NCI-H1092 (cell line): Measurements from ENCODE around the gene LUZP1.
"Not testable (repeated sequence)": the region's sequence is repeated elsewhere in the genome, so short reads cannot be mapped to it uniquely, and the experiment has no call there.

Experiments used
- DNase-seq: peaks from one replicate; lab custom pipeline; 2025; lab: John Stamatoyannopoulos, UW

Gene LUZP1

GRCh38 chr1:23168445-23169194 is at the start of gene LUZP1:
LUZP1 (minus strand) TSS chr1:23168856.
- DNase-seq, result peak; percentile 67

GRCh38 chr1:23217421-23218115 is 48.9 kb upstream of the LUZP1 start, which contains the start of gene HTR1D:
HTR1D (minus strand) TSS chr1:23217502; CDS start chr1:23194219, 23,283 bp downstream.
- no peak for DNase-seq

GRCh38 chr1:23216771-23217420 is 48.2 kb upstream of the LUZP1 start:
- DNase-seq, result no peak

- DNase-seq, result no peak
These were observed 47.2 kb upstream of the LUZP1 start for GRCh38 chr1:23215751-23216449.

DNA sequence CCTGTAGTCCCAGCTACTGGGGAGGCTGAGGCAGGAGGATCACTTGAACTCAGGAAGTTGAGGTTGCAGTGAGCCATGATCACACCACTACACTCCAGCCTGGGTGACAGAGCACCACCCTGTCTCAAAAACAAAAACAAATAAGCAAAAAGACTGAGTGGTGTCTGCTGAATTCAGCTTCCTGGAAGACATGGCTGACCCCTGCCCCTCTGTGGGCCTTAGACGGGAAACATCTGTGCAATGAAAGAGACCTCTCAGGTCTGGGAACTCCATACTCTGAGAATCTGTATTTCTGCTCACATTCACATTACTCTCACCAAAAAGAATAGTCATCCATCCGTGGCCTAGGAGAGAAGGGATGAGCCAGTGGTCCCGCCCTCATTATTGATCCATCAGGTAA is 46.6 kb upstream of the LUZP1 start:
- DNase-seq, result no peak

DNA sequence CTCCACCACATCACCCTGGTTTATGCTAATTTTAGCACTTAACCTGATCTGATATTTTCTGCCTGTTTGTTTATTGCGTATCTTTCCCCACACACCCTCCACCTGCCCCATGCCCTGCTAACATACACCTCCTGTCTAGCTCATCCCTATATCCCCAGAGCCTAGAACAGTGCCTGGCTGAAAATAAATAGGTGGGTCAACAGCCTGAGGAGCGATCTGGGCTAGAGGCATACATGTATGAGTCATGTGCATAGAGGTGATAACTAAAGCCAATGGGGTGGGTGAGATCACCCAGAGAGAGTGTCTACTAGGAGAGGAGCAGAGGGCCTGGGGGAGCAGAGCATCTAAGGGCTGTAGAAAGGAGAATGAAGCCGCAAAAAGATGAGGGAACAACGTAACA is 46.0 kb upstream of the LUZP1 start:
- DNase-seq, result no peak

DNA sequence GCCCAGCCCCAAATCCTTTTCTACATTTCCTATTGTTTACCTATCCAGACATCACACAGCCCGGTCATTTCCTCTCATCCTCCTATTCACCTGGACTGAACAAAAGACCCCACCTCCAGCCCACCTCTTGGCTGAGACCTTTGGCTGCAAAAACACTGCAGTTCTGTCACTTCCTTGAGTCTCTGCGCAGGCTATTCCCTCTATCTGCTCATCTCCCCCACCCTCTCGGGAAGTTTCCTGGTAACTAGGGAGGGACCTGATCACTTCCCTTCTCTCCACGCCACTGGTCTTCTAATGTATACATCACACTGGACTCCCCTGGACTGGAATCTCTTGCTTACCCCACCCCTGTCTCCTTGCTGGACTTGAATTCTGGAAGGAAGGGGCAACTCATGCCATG is 43.3 kb upstream of the LUZP1 start:
- DNase-seq, result no peak

- no peak for DNase-seq
These were observed 42.3 kb upstream of the LUZP1 start for GRCh38 chr1:23210963-23211362.

- no peak for DNase-seq
These were observed 41.7 kb upstream of the LUZP1 start for GRCh38 chr1:23210351-23210785.

GRCh38 chr1:23209770-23210169 is 41.1 kb upstream of the LUZP1 start:
- no peak for DNase-seq

- no peak for DNase-seq
These were observed 39.9 kb upstream of the LUZP1 start for GRCh38 chr1:23208527-23208926.

DNA sequence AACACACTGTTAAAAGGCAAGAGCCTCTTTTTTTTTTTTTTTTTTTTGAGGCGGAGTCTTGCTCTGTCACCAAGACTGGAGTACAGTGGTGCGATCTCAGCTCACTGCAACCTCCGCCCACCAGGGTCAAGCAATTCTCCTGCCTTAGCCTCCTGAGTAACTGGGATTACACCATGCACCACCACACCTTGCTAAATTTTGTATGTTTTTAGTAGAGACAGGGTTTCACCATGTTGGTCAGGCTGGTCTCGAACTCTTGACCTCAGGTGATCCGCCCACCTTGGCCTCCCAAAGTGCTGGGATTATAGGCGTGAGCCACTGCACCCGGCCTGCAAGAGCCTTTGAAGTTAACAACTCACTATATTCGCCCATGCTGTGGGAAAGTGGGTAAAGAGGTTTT is 39.1 kb upstream of the LUZP1 start:
- not testable (repeated sequence) for DNase-seq

- no peak for DNase-seq
These were observed 33.6 kb upstream of the LUZP1 start for GRCh38 chr1:23202263-23202749.

DNA sequence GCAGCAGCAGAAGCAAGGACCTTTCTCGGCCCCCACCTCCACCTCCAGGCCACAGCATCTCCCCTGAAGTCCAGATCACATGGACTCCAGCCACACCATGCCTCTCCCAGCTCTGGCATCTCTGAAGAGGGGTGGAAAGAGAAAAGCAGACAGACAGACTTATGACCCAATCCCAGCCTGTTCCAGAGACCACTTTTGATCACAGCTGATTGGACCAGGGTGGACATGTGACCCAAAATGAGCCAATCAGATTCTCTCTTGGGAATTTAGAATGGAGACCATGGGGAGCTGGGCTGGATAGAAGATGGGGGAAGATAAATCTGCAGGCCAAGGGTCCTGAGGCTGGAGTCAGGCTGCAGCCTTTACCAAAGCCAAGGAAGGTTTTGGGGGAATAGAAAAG is 32.2 kb upstream of the LUZP1 start:
- no peak for DNase-seq

DNA sequence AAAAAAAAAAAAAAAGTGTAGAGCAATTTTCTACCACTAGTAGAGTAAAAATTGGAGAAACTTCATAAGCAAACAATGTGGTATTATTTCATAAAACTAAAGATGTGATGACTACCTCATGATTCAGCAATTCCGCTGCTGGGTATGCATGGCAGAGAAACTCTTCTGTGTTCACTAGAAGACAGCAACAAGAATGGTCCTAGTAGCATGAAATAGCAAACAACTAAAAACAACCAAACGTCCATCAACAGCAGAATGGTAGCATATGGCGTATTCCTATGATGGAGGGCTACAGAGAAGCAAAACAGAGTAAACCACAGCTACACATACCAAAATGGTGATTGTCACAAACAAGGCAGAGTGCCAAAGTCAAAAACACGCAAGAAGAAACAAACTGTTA is 29.7 kb upstream of the LUZP1 start:
- no peak for DNase-seq

DNA sequence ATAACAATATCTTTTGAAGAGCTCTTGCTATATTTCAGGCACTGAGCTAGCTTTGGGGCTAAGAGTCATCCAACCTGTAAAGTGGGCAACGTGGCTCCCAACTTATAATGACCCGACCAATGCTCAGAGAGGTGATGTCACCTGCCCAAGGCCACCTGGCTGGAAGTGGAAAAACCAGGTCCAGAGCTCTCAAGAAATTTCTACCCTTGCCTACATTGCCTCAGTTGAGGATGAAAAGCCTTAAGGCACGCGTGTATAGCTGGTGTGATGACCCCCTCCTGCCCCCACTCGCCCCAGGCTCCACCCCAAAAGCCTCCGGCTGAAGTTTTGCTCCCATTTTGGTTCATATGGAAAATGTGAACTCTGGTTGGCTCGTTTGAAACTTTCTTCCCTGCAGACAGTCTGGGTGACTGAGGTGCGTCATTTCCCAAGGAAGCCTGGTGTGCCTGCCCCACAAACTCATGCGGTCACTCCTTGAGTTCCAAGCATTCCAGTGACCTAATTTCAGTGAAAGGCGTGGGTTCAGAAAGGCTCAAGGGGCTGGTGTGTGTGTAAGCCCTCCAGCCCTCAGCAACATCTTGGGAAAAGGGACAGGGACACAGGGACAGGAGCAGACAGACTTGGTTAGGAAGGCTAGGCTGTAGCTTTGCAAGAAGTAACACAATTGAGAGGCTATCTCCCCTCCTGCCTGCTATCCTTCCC is 28.1 kb upstream of the LUZP1 start:
- no peak for DNase-seq

- no peak for DNase-seq
These were observed 25.7 kb upstream of the LUZP1 start for GRCh38 chr1:23194119-23194984.

- DNase-seq, result no peak
These were observed 24.9 kb upstream of the LUZP1 start for GRCh38 chr1:23193391-23194118.

DNA sequence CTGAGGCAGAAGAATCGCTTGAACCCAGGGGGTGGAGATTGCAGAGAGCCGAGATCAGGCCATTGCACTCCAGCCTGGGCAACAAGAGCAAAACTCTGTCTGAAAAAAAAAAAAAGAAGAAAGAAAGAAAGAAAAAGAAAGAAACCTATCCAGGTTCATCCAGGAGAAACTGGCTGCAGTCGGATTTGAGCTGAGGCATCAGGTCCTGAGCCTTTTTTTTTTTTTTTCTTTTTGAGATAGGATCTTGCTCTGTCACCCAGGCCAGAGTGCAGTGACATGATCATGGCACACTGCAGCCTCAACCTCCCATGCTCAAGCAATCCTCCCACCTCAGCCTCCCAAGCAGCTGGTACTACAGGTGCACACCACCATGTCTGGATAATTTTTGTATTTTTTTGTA is 22.5 kb upstream of the LUZP1 start:
- no peak for DNase-seq

- not testable (repeated sequence) for DNase-seq
These were observed 20.3 kb upstream of the LUZP1 start for GRCh38 chr1:23188936-23189452.
